SK-N-SH (cell line): Measurements from ENCODE around the gene MED15. TPM values are rescaled to one million over a fixed set of nuclear protein-coding genes. Genes with fewer than 3 reads are reported as not detected.

Experiments
- CTCF ChIA-PET: fragments of 300-600, 350-600 bp; formaldehyde crosslinking; extraction: SDS; loops from one replicate; lab custom pipeline; 2021; lab: Yijun Ruan, JAX
- POLR2A ChIA-PET: fragments of 350-600 bp; sonication (Branson Sonifier 250); formaldehyde crosslinking; extraction: SDS; loops from one replicate; lab custom pipeline; 2020; ENCODE audit warnings: antibody characterized with exemption, inconsistent platforms; lab: Yijun Ruan, JAX
- DNase-seq: peaks from one replicate; pipeline ENCODE4 v3.0.0; 2012
- H2AFZ ChIP-seq: fragments of 200-600 bp; sonication (generic); 2 replicates; pipeline ENCODE4 v1.8.1; 2016; ENCODE audit warnings: antibody characterized with exemption, mild to moderate bottlenecking, low read depth
- H3F3A ChIP-seq: fragments of 200-600 bp; sonication (generic); replicated peaks from 2 replicates; pipeline ENCODE3; 2016; ENCODE audit warnings: antibody characterized with exemption, mild to moderate bottlenecking; ENCODE audit not compliant: insufficient read depth
- H3K27ac ChIP-seq, 2 experiments: fragments of 200-500 bp in 1 of 2; fragments of 200-600 bp in 1 of 2; sonication (Bioruptor generic) in 1 of 2; sonication (generic), shearing (Covaris generic) in 1 of 2; 2 replicates each; pipeline versions ENCODE4 v1.5.1 to v1.6.1; 2014 to 2016; ENCODE audit warnings: low read depth in 2 of 2, inconsistent platforms in 1 of 2, low read length in 1 of 2, mild to moderate bottlenecking in 1 of 2, mixed read lengths in 1 of 2
- H3K27me3 ChIP-seq: fragments of 200-600 bp; sonication (generic), shearing (Covaris generic); 2 replicates; pipeline ENCODE4 v1.6.1; 2016; ENCODE audit warnings: mixed run types; ENCODE audit not compliant: insufficient read depth
- H3K36me3 ChIP-seq, 2 experiments: fragments of 200-500 bp in 1 of 2; fragments of 200-600 bp in 1 of 2; sonication (Bioruptor generic) in 1 of 2; sonication (generic) in 1 of 2; replicated peaks in 1 of 2; 2 replicates each; pipeline versions ENCODE3 to v1.5.1; 2014 to 2016; ENCODE audit warnings: low read length in 1 of 2, mild to moderate bottlenecking in 1 of 2; ENCODE audit not compliant: insufficient read depth in 2 of 2, control insufficient read depth in 1 of 2
- H3K4me1 ChIP-seq, 2 experiments: fragments of 200-500 bp in 1 of 2; fragments of 200-600 bp in 1 of 2; sonication (Bioruptor generic) in 1 of 2; sonication (generic), shearing (Covaris generic) in 1 of 2; 2 replicates each; pipeline versions ENCODE4 v1.5.1 to v1.6.1; 2014 to 2016; ENCODE audit warnings: low read depth in 1 of 2, low read length in 1 of 2, mixed run types in 1 of 2; ENCODE audit not compliant: insufficient read depth in 2 of 2, control insufficient read depth in 1 of 2
- H3K4me2 ChIP-seq: fragments of 200-600 bp; sonication (generic), shearing (Covaris generic); 2 replicates; pipeline ENCODE4 v1.6.1; 2017; ENCODE audit warnings: mixed run types
- H3K4me3 ChIP-seq, 2 experiments: fragments of 200-500 bp in 1 of 2; fragments of 200-600 bp in 1 of 2; sonication (Bioruptor generic) in 1 of 2; sonication (generic), shearing (Covaris generic) in 1 of 2; 2 replicates each; pipeline versions ENCODE4 v1.5.1 to v1.8.1; 2014 to 2016; ENCODE audit warnings: low read depth in 2 of 2, inconsistent platforms in 1 of 2, low read length in 1 of 2, mild to moderate bottlenecking in 1 of 2, mixed read lengths in 1 of 2, moderate library complexity in 1 of 2
- H3K79me2 ChIP-seq: fragments of 200-600 bp; sonication (generic); 2 replicates; pipeline ENCODE4 v1.8.1; 2017; ENCODE audit warnings: mild to moderate bottlenecking; ENCODE audit not compliant: insufficient read depth
- H3K9ac ChIP-seq: fragments of 200-600 bp; sonication (generic); 2 replicates; pipeline ENCODE4 v1.6.1; 2017; ENCODE audit warnings: mixed run types
- H3K9me2 ChIP-seq: fragments of 200-600 bp; sonication (generic); 2 replicates; pipeline ENCODE4 v1.6.1; 2017; ENCODE audit warnings: mixed run types
- H3K9me3 ChIP-seq: fragments of 200-600 bp; sonication (generic); 2 replicates; pipeline ENCODE4 v1.6.1; 2017; ENCODE audit warnings: mixed run types, mild to moderate bottlenecking, moderate library complexity
- H4K20me1 ChIP-seq: fragments of 200-600 bp; sonication (generic); 2 replicates; pipeline ENCODE4 v1.6.1; 2017; ENCODE audit warnings: mild to moderate bottlenecking, mixed run types; ENCODE audit not compliant: insufficient read depth
- CHD2 ChIP-seq: fragments of 150-350 bp; IDR thresholded peaks from 2 replicates; pipeline ENCODE4 v1.6.1; 2018; ENCODE audit warnings: low read length; ENCODE audit not compliant: partially characterized antibody
- ELF1 ChIP-seq: IDR thresholded peaks from 2 replicates; pipeline ENCODE4 v1.4.0; 2012
- EZH2phosphoT487 ChIP-seq: fragments of 200-600 bp; sonication (generic); IDR thresholded peaks from 2 replicates; pipeline ENCODE4 v1.6.1; 2017; ENCODE audit warnings: low read depth, mixed run types, mild to moderate bottlenecking, antibody characterized with exemption, moderate library complexity, borderline replicate concordance
- FOXM1 ChIP-seq: IDR thresholded peaks from 2 replicates; pipeline ENCODE4 v1.4.0; 2012; ENCODE audit warnings: low read depth, mild to moderate bottlenecking
- IRF3 ChIP-seq: fragments of 150-350 bp; IDR thresholded peaks from 2 replicates; pipeline ENCODE4 v1.6.1; 2016; ENCODE audit warnings: mild to moderate bottlenecking, low read depth, low read length
- JUND ChIP-seq: IDR thresholded peaks from 2 replicates; pipeline ENCODE4 v1.4.0; 2012
- NFIC ChIP-seq: IDR thresholded peaks from 2 replicates; pipeline ENCODE4 v1.4.0; 2012; ENCODE audit warnings: borderline replicate concordance
- PBX3 ChIP-seq: IDR thresholded peaks from 2 replicates; pipeline ENCODE4; 2012
- RCOR1 ChIP-seq: fragments of 150-350 bp; IDR thresholded peaks from 2 replicates; pipeline ENCODE4 v1.6.1; 2017; ENCODE audit warnings: antibody characterized with exemption, low read length
- REST ChIP-seq: IDR thresholded peaks from 2 replicates; pipeline ENCODE4 v1.6.1; 2012; ENCODE audit warnings: mild to moderate bottlenecking, low read depth, low read length, moderate library complexity
- RFX5 ChIP-seq: IDR thresholded peaks from 2 replicates; pipeline ENCODE4 v1.6.1; 2012; ENCODE audit warnings: mild to moderate bottlenecking, improper control_type of control experiment, low read length
- SIN3A ChIP-seq: IDR thresholded peaks from 2 replicates; pipeline ENCODE4 v1.6.1; 2012; ENCODE audit warnings: low read depth, mild to moderate bottlenecking, low read length, moderate library complexity, borderline replicate concordance
- TCF12 ChIP-seq: IDR thresholded peaks from 2 replicates; pipeline ENCODE4 v1.4.0; 2012
- TEAD4 ChIP-seq: IDR thresholded peaks from 2 replicates; pipeline ENCODE4 v1.4.0; 2012; ENCODE audit warnings: mild to moderate bottlenecking, borderline replicate concordance; ENCODE audit not compliant: insufficient read depth
- YY1 ChIP-seq: IDR thresholded peaks from 2 replicates; pipeline ENCODE4 v1.4.0; 2012; ENCODE audit warnings: low read depth, mild to moderate bottlenecking
- ZBTB33 ChIP-seq: IDR thresholded peaks from 2 replicates; pipeline ENCODE4 v1.4.0; 2012; ENCODE audit warnings: low read depth, borderline replicate concordance
- whole genome bisulfite sequencing: methylation state at CpG from one replicate; pipeline ENCODE4 v1.1.6; 2017; ENCODE audit warnings: low lambda C conversion rate; 5-methylcytosine and 5-hydroxymethylcytosine counted together
- polyA plus RNA-seq, 3 experiments: library from polyadenylated mRNA; depleted of rRNA; stranded (reverse); fragments of >200 nt; gene quantifications; 2 replicates each; pipeline ENCODE4 v1.2.3, GENCODE V29; 2012

MED15 gene
- polyA plus RNA-seq, 1 of the 3 experiments (the other 2 are of a cell fraction) = 45.1 TPM

- H3K4me2 ChIP-seq = no peak overlapping the region
- peak overlapping the region; percentile 31 to 64; a peak in 3 of 4 replicates for H3K27ac ChIP-seq
- peaks cover 100% of the 10 kb centered on the region for H3K79me2 ChIP-seq
- no peak for DNase-seq
- ChIA-PET POLR2A (no interaction called here), CTCF (interaction anchor here (0.8 to 9.6 kb wide), 4 partner anchors 13 to 337 kb away, joined by 3 to 103 read pairs (median 3); no protein-coding TSS in a partner anchor)
- peaks cover 4% of the 10 kb centered on the region for H3F3A ChIP-seq
- H3K9me3 ChIP-seq = no peaks in the 10 kb centered on the region
- no peak overlapping the region for H2AFZ ChIP-seq
- H3K9me2 ChIP-seq = no peaks in the 10 kb centered on the region
- H3K27me3 ChIP-seq = no peaks in the 10 kb centered on the region
- no peak overlapping the region for H3K4me3 ChIP-seq
- H4K20me1 ChIP-seq = peaks cover 61% of the 10 kb centered on the region
- WGBS = 92% methylated on average over 12 of the region's 15 CpGs
- peaks cover 29 to 40% of the 10 kb centered on the region in 2 experiments; a peak in 3 of 4 replicates for H3K4me1 ChIP-seq
- H3K9ac ChIP-seq = no peak overlapping the region
- TF ChIP-seq EZH2phosphoT487 = no peak
- TF ChIP-seq ZBTB33 = no peak
- no peak for TF ChIP-seq ELF1
- TF ChIP-seq PBX3 = no peak
- TF ChIP-seq IRF3 = no peak
- no peak for TF ChIP-seq FOXM1
- no peak for TF ChIP-seq JUND
- TF ChIP-seq RFX5 = no peak
- TF ChIP-seq TCF12 = no peak
- no peak for TF ChIP-seq TEAD4
- TF ChIP-seq CHD2 = no peak
- TF ChIP-seq YY1 = no peak
- TF ChIP-seq SIN3A = no peak
- TF ChIP-seq REST = no peak
- TF ChIP-seq NFIC = no peak
- TF ChIP-seq RCOR1 = no peak
- peaks cover 52 to 57% of the 10 kb centered on the region in 2 experiments for H3K36me3 ChIP-seq
Measured at GRCh38 chr22:20552443-20553401, 45.3 kb downstream of the MED15 start.
